Activated CD4-positive, alpha-beta T cell treated with anti-CD3 and anti-CD28 coated beads, Interleukin-2, amount 10 ng/mL, durations not matched to agents 7 days and 5 days (primary cell): ENCODE results near the gene TADA2B. TPM values are rescaled to one million over a fixed set of nuclear protein-coding genes. Genes with fewer than 3 reads are reported as not detected.
A peak's percentile ranks its signal among the peaks of the same experiment; 100 is the strongest.
"Not testable (repeated sequence)": the region's sequence is repeated elsewhere in the genome, so short reads cannot be mapped to it uniquely, and the experiment has no call there.

Experiments used
- CTCF ChIA-PET: fragments of 350-600 bp; sonication (Branson Sonifier 250); formaldehyde crosslinking; loops from one replicate; lab custom pipeline; 2021; ENCODE audit warnings: antibody characterized with exemption; lab: Charles Lee
- POLR2A ChIA-PET: fragments of 350-600 bp; sonication (Branson Sonifier 250); formaldehyde crosslinking; loops from one replicate; lab custom pipeline; 2021; ENCODE audit warnings: antibody characterized with exemption; lab: Charles Lee
- DNase-seq: peaks from one replicate; pipeline ENCODE4 v3.0.0-alpha.2; 2020
- H3K27ac Mint-ChIP-seq: one replicate; pipeline ENCODE4 v1.8.0; 2021; ENCODE audit warnings: mild to moderate bottlenecking, moderate library complexity, mixed read lengths
- H3K27me3 Mint-ChIP-seq: one replicate; pipeline ENCODE4 v1.8.0; 2021; ENCODE audit warnings: mixed read lengths
- H3K36me3 Mint-ChIP-seq: one replicate; pipeline ENCODE4 v1.8.0; 2021; ENCODE audit warnings: low read depth, mixed read lengths
- H3K4me1 Mint-ChIP-seq: one replicate; pipeline ENCODE4 v1.8.0; 2021; ENCODE audit warnings: mixed read lengths
- H3K4me3 Mint-ChIP-seq: one replicate; pipeline ENCODE4 v1.8.0; 2021; ENCODE audit warnings: mild to moderate bottlenecking, moderate library complexity, mixed read lengths
- H3K9me3 Mint-ChIP-seq: one replicate; pipeline ENCODE4 v1.8.0; 2021; ENCODE audit warnings: mixed read lengths
- total RNA-seq, 2 experiments: library from RNA; stranded (reverse); gene quantifications; one replicate each; pipeline ENCODE4 v1.2.3, GENCODE V29; 2021

The TADA2B gene
- total RNA-seq, 2 experiments from 2014 or later, result 25.5 to 26.1 TPM

DNA sequence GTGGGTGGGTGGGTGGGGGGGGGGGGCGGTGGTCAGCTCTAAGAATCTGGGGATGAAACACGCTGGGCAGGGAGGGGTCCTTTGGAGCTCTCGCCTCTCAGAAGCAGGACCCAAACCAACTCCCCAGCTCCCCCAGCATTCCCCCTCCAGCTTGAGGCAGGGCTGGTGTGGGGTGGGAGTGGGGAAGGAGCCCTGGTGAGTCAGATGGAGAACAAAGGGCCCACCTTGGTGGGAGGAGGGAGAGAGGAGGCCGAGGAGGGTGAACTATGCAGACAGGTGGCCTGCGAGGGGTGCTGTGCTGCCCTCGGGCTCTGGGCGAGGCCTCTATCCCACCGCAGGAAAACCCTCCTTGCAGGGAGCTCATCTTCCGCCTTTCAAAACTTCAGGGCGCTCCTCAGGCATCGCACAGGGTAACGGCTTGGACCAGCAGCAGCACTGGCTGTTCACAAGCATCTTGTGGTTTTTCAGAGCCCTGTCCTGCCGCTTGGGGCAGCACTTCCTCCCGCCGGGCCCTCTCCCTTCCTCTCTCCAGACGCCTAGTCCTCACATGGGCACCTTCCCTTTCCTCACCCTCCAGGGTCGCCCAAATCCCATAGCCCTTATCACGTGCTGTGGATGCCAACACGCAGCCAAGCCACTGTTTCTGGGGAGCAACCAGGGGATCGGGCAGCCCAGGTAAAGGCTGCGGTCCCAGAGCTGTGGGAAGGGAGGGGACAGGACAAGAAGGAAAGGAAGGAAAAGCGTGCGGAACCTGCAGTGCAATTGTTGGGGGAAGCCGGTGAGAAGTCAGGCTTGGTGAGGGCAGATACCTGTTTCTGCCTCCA lies 58.7 kb downstream of the TADA2B start:
- Mint-ChIP-seq H3K4me3 (peak overlapping the region; percentile 87), H3K27ac (no peak overlapping the region), H3K4me1 (peaks cover 16% of the 10 kb centered on the region), H3K9me3 (no peaks in the 10 kb centered on the region), H3K36me3 (no peaks in the 10 kb centered on the region), H3K27me3 (peaks cover 20% of the 10 kb centered on the region)
- DNase-seq, result peak; percentile 55
- ChIA-PET CTCF (interaction anchor here (0.6 to 1.5 kb wide), 11 partner anchors 10 to 1182 kb away, joined by 3 to 7 read pairs (median 3); no protein-coding TSS in a partner anchor), POLR2A (interaction anchor here (0.6 kb wide), 1 partner anchor 10 kb away, joined by 3 read pairs; no protein-coding TSS in a partner anchor)

DNA sequence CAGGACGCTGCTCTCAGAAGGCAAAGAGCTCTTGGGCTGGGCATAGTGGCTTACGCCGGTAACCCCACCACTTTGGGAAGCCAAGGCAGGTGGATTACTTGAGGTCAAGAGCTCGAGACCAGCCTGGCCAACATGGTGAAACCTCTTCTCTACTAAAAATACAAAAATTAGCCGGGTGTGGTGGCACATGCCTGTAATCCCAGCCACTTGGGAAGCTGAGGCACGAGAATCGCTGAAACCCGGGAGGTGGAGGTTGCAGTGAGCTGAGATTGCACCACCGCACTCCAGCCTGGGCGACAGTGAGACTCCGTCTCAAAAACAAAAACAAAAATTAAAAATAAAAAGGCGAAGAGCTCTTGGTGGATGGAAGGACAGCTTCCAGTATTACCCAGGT lies 59.3 kb downstream of the TADA2B start:
- DNase-seq, POLR2A ChIA-PET, H3K36me3 Mint-ChIP-seq, H3K9me3 Mint-ChIP-seq: not testable (repeated sequence)
- Mint-ChIP-seq H3K27me3 (peaks cover 20% of the 10 kb centered on the region), H3K4me1 (peaks cover 16% of the 10 kb centered on the region), H3K27ac (peak overlapping the region; percentile 84), H3K4me3 (peak overlapping the region; percentile 87)
- CTCF ChIA-PET, result interaction anchor here (0.6 to 1.5 kb wide), 7 partner anchors 9 to 700 kb away, joined by 3 to 7 read pairs (median 4); no protein-coding TSS in a partner anchor

DNA sequence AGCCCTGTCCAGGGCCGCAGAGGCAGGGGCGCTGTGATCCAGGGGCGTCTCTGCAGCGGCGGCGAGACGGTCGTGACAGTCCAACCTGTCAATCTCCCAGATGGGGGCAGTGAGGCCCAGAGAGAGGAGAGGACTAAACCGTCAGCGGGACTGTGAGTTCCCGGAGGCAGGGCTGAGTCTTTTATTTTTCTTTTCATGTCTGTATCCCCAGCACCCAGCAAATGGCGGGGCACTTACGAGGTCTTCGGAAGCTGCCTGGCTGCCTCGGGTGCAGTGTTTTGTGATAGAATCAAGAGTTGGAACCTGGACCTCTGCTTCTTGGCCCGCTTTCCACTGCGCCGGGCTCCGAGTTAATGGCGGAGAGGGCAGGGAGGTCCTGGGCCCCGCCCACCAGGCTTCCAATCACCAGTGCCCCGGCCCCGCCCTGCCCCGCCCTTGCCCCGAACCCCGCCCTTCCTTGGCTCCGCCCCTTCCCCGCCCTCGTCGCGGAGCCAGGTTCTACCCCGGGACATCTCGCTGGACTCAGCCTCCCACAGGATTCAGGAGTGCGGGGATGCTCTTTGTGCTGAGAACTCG lies 59.9 kb downstream of the TADA2B start:
- Mint-ChIP-seq H3K27me3 (peaks cover 14% of the 10 kb centered on the region), H3K36me3 (no peaks in the 10 kb centered on the region), H3K27ac (peak overlapping the region; percentile 84), H3K4me1 (peaks cover 16% of the 10 kb centered on the region), H3K4me3 (peak overlapping the region; percentile 87), H3K9me3 (no peaks in the 10 kb centered on the region)
- ChIA-PET CTCF (interaction anchor here (1.5 to 1.6 kb wide), 3 partner anchors 19 to 33 kb away, joined by 4 to 6 read pairs (median 4); no protein-coding TSS in a partner anchor), POLR2A (no interaction called here)
- peak; percentile 86 for DNase-seq

DNA sequence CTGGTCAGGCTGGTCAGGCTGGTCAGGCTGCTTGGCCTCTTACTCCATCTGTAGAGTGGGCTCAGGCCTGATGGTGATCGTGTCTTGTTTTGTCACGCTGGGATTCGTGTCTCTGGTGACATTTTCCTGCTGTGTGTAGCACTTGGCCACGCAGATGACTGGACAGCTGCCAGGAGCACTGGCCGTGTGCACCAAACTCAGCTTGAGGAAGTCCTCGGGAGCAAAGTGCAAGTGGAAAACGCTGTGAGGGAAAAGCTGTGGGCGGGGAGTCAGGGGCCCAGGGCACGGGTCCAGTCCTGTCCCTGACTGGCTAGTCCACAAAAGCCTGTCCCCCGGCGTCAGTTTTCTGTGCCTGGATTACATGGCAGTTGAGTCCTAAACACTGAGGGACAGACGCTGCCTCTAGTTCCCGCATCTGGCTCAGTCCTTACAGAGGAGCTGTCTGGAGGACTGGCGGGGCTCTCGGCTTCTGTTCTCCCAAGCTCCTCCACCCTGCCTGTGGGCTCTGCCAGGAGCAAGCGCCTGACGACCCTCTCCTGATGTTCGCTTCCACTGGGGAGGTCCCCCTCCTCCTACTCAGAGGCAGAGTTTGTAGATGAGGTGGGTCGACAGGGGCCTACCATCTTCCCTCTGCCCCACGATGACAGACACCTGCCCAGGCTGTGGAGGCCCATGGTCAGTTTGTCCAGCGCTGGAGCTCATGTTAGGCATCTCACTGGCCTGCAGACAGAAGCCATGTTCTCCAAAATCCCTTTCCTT lies 60.6 kb downstream of the TADA2B start:
- Mint-ChIP-seq H3K36me3 (no peaks in the 10 kb centered on the region), H3K9me3 (no peaks in the 10 kb centered on the region), H3K27me3 (peaks cover 7% of the 10 kb centered on the region), H3K4me3 (peak overlapping the region; percentile 87), H3K4me1 (peaks cover 16% of the 10 kb centered on the region), H3K27ac (no peak overlapping the region)
- ChIA-PET POLR2A (no interaction called here), CTCF (interaction anchor here (1.5 to 1.6 kb wide), 2 partner anchors 20 to 21 kb away, joined by 4 read pairs; no protein-coding TSS in a partner anchor)
- DNase-seq, result peak; percentile 12

DNA sequence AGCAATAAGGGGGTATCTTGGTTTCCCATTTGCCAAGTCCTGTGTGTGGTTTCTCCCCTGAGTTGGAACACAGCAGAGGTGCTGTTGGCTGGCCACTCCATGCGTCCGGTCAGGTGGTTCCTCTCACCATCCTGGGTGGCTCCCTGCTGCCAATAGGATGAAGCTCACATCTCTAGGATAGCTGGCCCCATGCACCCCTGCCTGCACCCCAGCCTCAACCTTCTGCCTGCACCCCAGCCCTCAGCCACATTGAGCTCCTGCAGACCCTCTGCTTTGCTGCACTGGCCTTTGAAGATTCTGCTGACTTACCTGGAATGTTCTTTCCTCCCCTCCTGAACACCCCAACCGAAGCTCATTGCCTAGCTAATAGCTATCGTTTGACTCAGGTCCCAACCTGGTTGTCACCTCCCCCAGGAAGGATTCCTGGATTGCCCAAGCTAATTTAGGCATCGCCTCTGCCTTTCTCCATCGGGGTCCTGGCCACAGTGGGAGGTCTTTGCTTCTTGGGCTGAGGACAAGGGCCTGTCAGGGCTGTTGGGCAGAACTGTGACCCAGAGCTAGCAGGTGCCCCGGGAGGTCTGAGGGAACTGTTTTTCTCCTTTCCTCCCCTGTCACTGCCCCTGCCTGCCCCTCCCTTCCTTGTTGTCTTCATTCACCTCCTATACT lies 61.3 kb downstream of the TADA2B start:
- ChIA-PET CTCF (interaction anchor here (1.5 to 1.6 kb wide), 2 partner anchors 21 to 22 kb away, joined by 4 read pairs; no protein-coding TSS in a partner anchor), POLR2A (interaction anchor here (0.7 kb wide), 1 partner anchor 479 kb away, joined by 9 read pairs; no protein-coding TSS in a partner anchor)
- DNase-seq, result no peak
- peaks cover 16% of the 10 kb centered on the region for H3K4me1 Mint-ChIP-seq
- peaks cover 7% of the 10 kb centered on the region for H3K27me3 Mint-ChIP-seq
- H3K27ac Mint-ChIP-seq, result no peak overlapping the region
- no peak overlapping the region for H3K4me3 Mint-ChIP-seq
- no peaks in the 10 kb centered on the region for H3K36me3 Mint-ChIP-seq
- H3K9me3 Mint-ChIP-seq, result no peaks in the 10 kb centered on the region

DNA sequence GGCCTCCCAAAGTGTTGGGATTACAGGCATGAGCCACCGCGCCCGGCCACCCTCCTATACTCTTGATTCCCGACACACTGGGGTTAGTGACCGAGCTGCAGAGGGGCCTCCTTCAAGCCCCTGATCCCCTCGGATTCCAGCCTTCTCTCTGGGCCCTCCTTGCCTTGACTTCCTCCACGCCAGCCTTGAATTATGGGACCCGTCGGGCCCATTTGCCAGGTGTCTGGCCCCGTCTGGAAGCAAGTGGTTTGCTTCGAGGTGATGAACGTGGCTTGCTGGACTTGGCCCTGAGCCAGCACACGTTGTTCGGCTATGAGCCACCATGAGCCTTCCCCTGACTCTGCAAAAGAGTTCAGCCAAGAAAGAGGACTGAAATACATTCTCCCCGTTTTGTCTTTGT lies 62.1 kb downstream of the TADA2B start:
- DNase-seq, result no peak
- H3K9me3 Mint-ChIP-seq, result no peaks in the 10 kb centered on the region
- ChIA-PET CTCF (no interaction called here), POLR2A (no interaction called here)
- H3K27me3 Mint-ChIP-seq, result peaks cover 7% of the 10 kb centered on the region
- H3K4me1 Mint-ChIP-seq, result peaks cover 16% of the 10 kb centered on the region
- no peak overlapping the region for H3K4me3 Mint-ChIP-seq
- no peak overlapping the region for H3K27ac Mint-ChIP-seq
- no peaks in the 10 kb centered on the region for H3K36me3 Mint-ChIP-seq

DNA sequence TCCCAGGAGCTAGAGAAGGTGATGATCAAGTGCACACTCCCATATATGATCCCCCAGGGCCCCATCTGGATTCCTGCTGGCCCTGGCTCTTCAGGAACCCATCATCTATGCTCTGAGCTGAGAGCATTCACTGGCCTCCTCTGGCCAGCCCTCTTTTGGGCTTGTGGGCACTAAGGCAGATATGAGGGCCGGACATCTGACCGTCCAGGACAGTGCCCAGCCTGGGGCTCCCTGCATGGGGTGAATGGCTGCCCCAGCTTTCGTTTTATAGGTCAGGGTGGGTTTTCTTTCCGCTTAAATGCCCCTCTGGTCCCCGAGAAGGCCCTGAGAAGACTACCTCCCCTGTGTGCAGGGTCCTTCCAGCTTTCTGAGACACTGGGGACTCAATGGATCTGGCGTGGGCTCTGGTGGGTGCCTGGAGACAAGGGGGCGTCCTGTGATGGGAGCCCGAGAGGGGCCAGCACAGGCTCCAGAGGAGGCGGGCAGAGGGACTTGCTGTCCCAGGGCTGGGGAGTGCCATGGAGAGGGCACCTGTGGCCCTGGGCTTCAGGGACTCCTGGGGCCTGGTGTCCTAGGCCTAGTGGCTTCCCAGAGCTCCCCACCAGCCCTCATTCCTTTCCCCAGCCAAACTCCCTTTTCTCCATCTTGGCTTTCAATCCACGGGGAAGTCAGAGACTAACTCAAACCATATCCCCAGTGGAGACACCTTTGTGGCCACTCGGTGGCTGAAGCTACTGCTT lies 64.2 kb downstream of the TADA2B start:
- Mint-ChIP-seq H3K27me3 (peaks cover 7% of the 10 kb centered on the region), H3K36me3 (no peaks in the 10 kb centered on the region), H3K4me3 (no peak overlapping the region), H3K4me1 (peaks cover 9% of the 10 kb centered on the region), H3K27ac (no peak overlapping the region), H3K9me3 (no peaks in the 10 kb centered on the region)
- DNase-seq, result no peak
- POLR2A ChIA-PET, result no interaction called here
- CTCF ChIA-PET, result no interaction called here

Other genes with a start within 250 kb of the TADA2B start
- gene TBC1D14, start 133.5 kb upstream of the TADA2B start, total RNA-seq, result 10 to 100 TPM; 50.1 to 50.2 TPM
- gene GRPEL1, start 24.7 kb downstream of the TADA2B start, total RNA-seq, result 10 to 100 TPM; 34.8 to 35.4 TPM
- not detected for gene SORCS2, start 149.2 kb downstream of the TADA2B start, total RNA-seq